K562 (cell line): ENCODE measurements around the gene ATG14.

Experiments
- BHLHE40 ChIP-seq: IDR thresholded peaks from 2 replicates; pipeline ENCODE4 v1.6.1; 2011; ENCODE audit warnings: low read length, improper control_type of control experiment
- E2F5 ChIP-seq: sonication (generic); formaldehyde crosslinking; IDR thresholded peaks from 2 replicates; pipeline ENCODE4 v1.8.0; 2022; ENCODE audit warnings: mild to moderate bottlenecking, missing genetic modification reagents
- ETV1 ChIP-seq: fragments of 450-650 bp; conservative IDR thresholded peaks from 2 replicates; pipeline ENCODE4 v1.6.1; 2016; ENCODE audit warnings: missing genetic modification characterization, control low read depth, low read depth, missing compliant biosample characterization
- MEF2A ChIP-seq: IDR thresholded peaks from 2 replicates; pipeline ENCODE4 v1.6.1; 2011; ENCODE audit warnings: low read depth, mild to moderate bottlenecking, low read length, moderate library complexity; ENCODE audit not compliant: control insufficient read depth
- RBM17 ChIP-seq: fragments of 200-400 bp; formaldehyde crosslinking; IDR thresholded peaks from 2 replicates; pipeline ENCODE4 v1.6.1; 2017; ENCODE audit warnings: low read depth, mild to moderate bottlenecking, low read length, borderline replicate concordance
- SRSF9 ChIP-seq: fragments of 200-400 bp; formaldehyde crosslinking; IDR thresholded peaks from 2 replicates; pipeline ENCODE4 v1.6.1; 2017; ENCODE audit warnings: low read depth, low read length, borderline replicate concordance
- ZBTB43 ChIP-seq: sonication (generic); formaldehyde crosslinking; IDR thresholded peaks from 2 replicates; pipeline ENCODE4 v1.8.0; 2023; ENCODE audit warnings: mild to moderate bottlenecking, missing genetic modification reagents
- ZFP36 ChIP-seq: fragments of 150-350 bp; IDR thresholded peaks from 2 replicates; pipeline ENCODE4 v1.6.1; 2018; ENCODE audit warnings: low read length, low read depth; ENCODE audit not compliant: partially characterized antibody
- ZNF124 ChIP-seq: sonication (generic); formaldehyde crosslinking; IDR thresholded peaks from 2 replicates; pipeline ENCODE4 v1.8.1; 2022; ENCODE audit warnings: missing genetic modification reagents

GRCh38 chr14:55426891-55427290 lies 15.3 kb upstream of the ATG14 start:
- TF ChIP-seq E2F5: no peak
- TF ChIP-seq ZNF124 (CRISPR knock-in tag): no peak
- no peak for TF ChIP-seq ETV1
- no peak for TF ChIP-seq SRSF9
- TF ChIP-seq ZFP36: no peak
- no peak for TF ChIP-seq ZBTB43 (CRISPR knock-in tag)
- TF ChIP-seq MEF2A: no peak
- no peak for TF ChIP-seq RBM17
- peak; percentile 41; the same call in 1 of the 2 replicates for TF ChIP-seq BHLHE40
